Measurements from ENCODE around the gene ARMC12. TPM values are rescaled to one million over a fixed set of nuclear protein-coding genes. Genes with fewer than 3 reads are reported as not detected.

ARMC12 gene
- total and polyA plus RNA-seq, 2 donors (not counting 1 experiment from before 2014, with no cell fraction given): 0.17 to 0.50 TPM

- Histone ChIP-seq H3K4me3 (replicated peaks in 1 of 4; ENCODE audit: control extremely low read depth in 1 of 4, insufficient read depth in 1 of 4, low read depth in 3 of 4, low read length in 4 of 4) (no peak overlapping the region), H3K27me3 (ENCODE audit: control insufficient read depth, insufficient read depth, low read length) (peaks cover 8% of the 10 kb centered on the region), H3K79me2 (ENCODE audit: control insufficient read depth, insufficient read depth, low read length) (no peaks in the 10 kb centered on the region), H3K36me3 (ENCODE audit: control insufficient read depth, insufficient read depth, low read length) (no peaks in the 10 kb centered on the region), H2AFZ (ENCODE audit: low read length) (no peak overlapping the region), H3K9ac (ENCODE audit: insufficient read depth, low read length) (no peak overlapping the region), H3K4me2 (ENCODE audit: extremely low read depth, insufficient read depth, low read length) (no peak overlapping the region), H3K27ac (ENCODE audit: insufficient read depth, low read length) (no peak overlapping the region), H3K4me1 (ENCODE audit: control insufficient read depth, extremely low read depth, insufficient read depth, low read length) (no peaks in the 10 kb centered on the region), H4K20me1 (ENCODE audit: control insufficient read depth, extremely low read depth, insufficient read depth, low read length) (no peaks in the 10 kb centered on the region), H3K9me3 (ENCODE audit: control insufficient read depth, insufficient read depth, low read depth, low read length) (no peaks in the 10 kb centered on the region)
- TF ChIP-seq CTCF (conservative IDR thresholded peaks at IDR 0.05 in 1 of 2, IDR thresholded peaks at IDR 0.05 in 1 of 2; ENCODE audit: low read depth in 1 of 2, low read length in 2 of 2): no peak
- no peak for TF ChIP-seq EZH2 (IDR thresholded peaks at IDR 0.05; ENCODE audit: low read length, missing control alignments)
- DNase-seq (ENCODE audit: low read depth in 2 of 2): no peak
These were observed 14.8 kb downstream of the ARMC12 start for GRCh38 chr6:35751594-35751993.

- Histone ChIP-seq H3K4me2 (ENCODE audit: extremely low read depth, insufficient read depth, low read length) (no peak overlapping the region), H3K9ac (ENCODE audit: insufficient read depth, low read length) (no peak overlapping the region), H3K9me3 (ENCODE audit: control insufficient read depth, insufficient read depth, low read depth, low read length) (no peaks in the 10 kb centered on the region), H2AFZ (ENCODE audit: low read length) (no peak overlapping the region), H3K36me3 (ENCODE audit: control insufficient read depth, insufficient read depth, low read length) (no peaks in the 10 kb centered on the region), H3K4me1 (ENCODE audit: control insufficient read depth, extremely low read depth, insufficient read depth, low read length) (no peaks in the 10 kb centered on the region), H3K27me3 (ENCODE audit: control insufficient read depth, insufficient read depth, low read length) (peaks cover 5% of the 10 kb centered on the region), H3K4me3 (replicated peaks in 1 of 4; ENCODE audit: control extremely low read depth in 1 of 4, insufficient read depth in 1 of 4, low read depth in 3 of 4, low read length in 4 of 4) (no peak overlapping the region), H4K20me1 (ENCODE audit: control insufficient read depth, extremely low read depth, insufficient read depth, low read length) (no peaks in the 10 kb centered on the region), H3K27ac (ENCODE audit: insufficient read depth, low read length) (no peak overlapping the region), H3K79me2 (ENCODE audit: control insufficient read depth, insufficient read depth, low read length) (no peaks in the 10 kb centered on the region)
- no peak for DNase-seq (ENCODE audit: low read depth in 2 of 2)
- no peak for TF ChIP-seq EZH2 (IDR thresholded peaks at IDR 0.05; ENCODE audit: low read length, missing control alignments)
- TF ChIP-seq CTCF (conservative IDR thresholded peaks at IDR 0.05 in 1 of 2, IDR thresholded peaks at IDR 0.05 in 1 of 2; ENCODE audit: low read depth in 1 of 2, low read length in 2 of 2): no peak
These were observed 15.5 kb downstream of the ARMC12 start for GRCh38 chr6:35752330-35752729.

- TF ChIP-seq CTCF (conservative IDR thresholded peaks at IDR 0.05 in 1 of 2, IDR thresholded peaks at IDR 0.05 in 1 of 2; ENCODE audit: low read depth in 1 of 2, low read length in 2 of 2) (no peak), EZH2 (IDR thresholded peaks at IDR 0.05; ENCODE audit: low read length, missing control alignments) (no peak)
- Histone ChIP-seq H3K9ac (ENCODE audit: insufficient read depth, low read length) (no peak overlapping the region), H3K36me3 (ENCODE audit: control insufficient read depth, insufficient read depth, low read length) (no peaks in the 10 kb centered on the region), H4K20me1 (ENCODE audit: control insufficient read depth, extremely low read depth, insufficient read depth, low read length) (no peaks in the 10 kb centered on the region), H3K4me3 (replicated peaks in 1 of 4; ENCODE audit: control extremely low read depth in 1 of 4, insufficient read depth in 1 of 4, low read depth in 3 of 4, low read length in 4 of 4) (no peak overlapping the region), H3K4me1 (ENCODE audit: control insufficient read depth, extremely low read depth, insufficient read depth, low read length) (no peaks in the 10 kb centered on the region), H3K27ac (ENCODE audit: insufficient read depth, low read length) (no peak overlapping the region), H2AFZ (ENCODE audit: low read length) (no peak overlapping the region), H3K9me3 (ENCODE audit: control insufficient read depth, insufficient read depth, low read depth, low read length) (no peaks in the 10 kb centered on the region), H3K27me3 (ENCODE audit: control insufficient read depth, insufficient read depth, low read length) (no peaks in the 10 kb centered on the region), H3K79me2 (ENCODE audit: control insufficient read depth, insufficient read depth, low read length) (no peaks in the 10 kb centered on the region), H3K4me2 (ENCODE audit: extremely low read depth, insufficient read depth, low read length) (no peak overlapping the region)
- peak; percentile 31 to 56 for DNase-seq (ENCODE audit: low read depth in 2 of 2)
These were observed 17.8 kb downstream of the ARMC12 start for GRCh38 chr6:35754452-35755277.

Data from fibroblast of lung (primary cell).